Measurements from ENCODE around the gene ARX.

- no peak for TF ChIP-seq POLR2AphosphoS5 (IDR thresholded peaks at IDR 0.05; ENCODE audit: low read depth, low read length)
- TF ChIP-seq POLR2A (IDR thresholded peaks at IDR 0.05; ENCODE audit: low read depth, low read length) = no peak
- TF ChIP-seq TAF1 (IDR thresholded peaks at IDR 0.05; ENCODE audit: low read depth, low read length) = no peak
- TF ChIP-seq PAX5 (IDR thresholded peaks at IDR 0.05; ENCODE audit: insufficient read depth, low read length, severe bottlenecking) = no peak
Measured at GRCh38 chrX:24979081-24979480, 36.7 kb downstream of the ARX start.
